ENCODE measurements around the gene PPP1R16B.

The PPP1R16B gene

DNA sequence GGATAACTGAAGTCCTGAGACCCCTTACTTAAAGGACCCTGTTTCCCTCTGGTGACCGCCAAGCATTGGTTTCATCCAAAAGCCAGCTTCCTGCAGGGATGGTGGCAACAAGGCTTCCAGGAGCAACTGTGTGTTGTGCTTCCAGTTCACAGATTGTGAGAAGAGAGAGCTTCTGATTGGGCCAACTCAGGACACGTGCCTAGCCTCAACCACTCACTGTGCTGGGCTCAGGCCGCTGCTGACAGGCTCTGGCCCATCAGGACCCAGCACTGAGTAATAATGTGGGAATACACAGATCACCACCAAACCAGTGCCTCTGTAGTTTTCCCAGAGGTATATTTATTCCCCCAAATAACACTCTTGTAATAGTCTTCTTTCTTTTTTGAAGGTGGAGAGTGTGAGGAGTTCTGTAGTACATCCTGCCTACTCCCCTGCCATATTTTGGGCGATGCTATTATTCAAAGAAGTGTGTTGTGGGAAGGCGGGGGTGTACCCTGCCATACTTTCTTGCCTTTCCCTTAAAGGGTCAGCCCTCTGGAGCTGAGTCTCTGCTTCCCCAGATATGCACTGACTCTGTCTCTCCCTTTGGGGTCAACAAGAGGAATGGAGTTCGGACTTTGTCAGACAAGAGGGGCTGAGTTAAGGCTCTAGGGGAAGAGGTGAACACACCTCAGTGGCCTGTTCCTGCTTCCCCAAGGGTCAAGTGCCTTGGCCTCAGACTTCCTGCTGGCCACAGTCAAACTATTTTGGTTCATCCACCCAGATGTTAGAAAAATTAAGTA lies 23.2 kb downstream of the PPP1R16B start:
- no peak for DNase-seq

DNA sequence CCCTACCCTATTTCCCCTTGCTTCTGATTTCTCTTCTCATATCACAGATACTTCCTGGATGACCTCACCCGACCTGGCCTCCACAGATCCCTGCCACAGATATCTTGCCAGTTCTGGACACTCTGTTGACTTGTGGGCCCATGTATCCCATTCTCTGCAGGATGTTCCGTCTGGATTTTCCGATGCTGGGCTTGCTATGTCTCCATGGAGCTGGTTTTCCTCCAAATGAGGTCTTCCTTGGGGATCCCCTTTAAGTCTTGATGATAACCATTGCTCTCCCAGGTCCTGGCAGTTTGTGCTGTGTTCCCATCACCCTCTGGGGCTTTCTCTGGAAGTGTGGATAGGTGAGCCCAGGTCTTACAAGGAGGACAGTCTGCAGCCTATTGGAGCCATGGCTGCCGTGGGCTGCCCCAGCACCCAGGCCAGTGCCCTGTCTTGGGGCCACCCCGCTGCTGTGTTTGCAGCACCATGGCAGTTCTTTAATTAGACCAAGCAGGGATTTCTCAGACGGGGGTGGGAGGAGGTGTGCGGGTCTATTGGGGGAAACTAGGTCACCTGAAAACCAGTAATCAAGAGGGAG lies 23.9 kb downstream of the PPP1R16B start:
- DNase-seq = no peak

DNA sequence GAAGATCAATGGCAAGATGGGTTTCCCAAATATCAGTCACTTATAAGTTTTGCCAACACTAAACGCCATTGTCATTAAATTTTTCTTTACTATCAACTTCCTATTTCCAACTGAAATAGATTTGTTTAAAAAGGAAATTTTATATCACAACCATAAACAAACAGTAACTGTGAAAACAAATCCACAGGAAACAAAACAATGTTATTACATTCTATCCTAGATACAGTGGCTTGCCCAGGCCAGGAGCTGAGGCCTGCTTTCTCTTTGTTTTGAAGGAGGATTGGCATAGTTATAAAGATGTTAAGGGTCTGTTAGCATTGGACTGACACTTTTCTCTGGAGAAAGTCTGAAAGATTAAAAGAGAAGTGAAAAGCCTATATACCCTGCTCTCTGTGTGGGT lies 24.9 kb downstream of the PPP1R16B start:
- DNase-seq = no peak

DNA sequence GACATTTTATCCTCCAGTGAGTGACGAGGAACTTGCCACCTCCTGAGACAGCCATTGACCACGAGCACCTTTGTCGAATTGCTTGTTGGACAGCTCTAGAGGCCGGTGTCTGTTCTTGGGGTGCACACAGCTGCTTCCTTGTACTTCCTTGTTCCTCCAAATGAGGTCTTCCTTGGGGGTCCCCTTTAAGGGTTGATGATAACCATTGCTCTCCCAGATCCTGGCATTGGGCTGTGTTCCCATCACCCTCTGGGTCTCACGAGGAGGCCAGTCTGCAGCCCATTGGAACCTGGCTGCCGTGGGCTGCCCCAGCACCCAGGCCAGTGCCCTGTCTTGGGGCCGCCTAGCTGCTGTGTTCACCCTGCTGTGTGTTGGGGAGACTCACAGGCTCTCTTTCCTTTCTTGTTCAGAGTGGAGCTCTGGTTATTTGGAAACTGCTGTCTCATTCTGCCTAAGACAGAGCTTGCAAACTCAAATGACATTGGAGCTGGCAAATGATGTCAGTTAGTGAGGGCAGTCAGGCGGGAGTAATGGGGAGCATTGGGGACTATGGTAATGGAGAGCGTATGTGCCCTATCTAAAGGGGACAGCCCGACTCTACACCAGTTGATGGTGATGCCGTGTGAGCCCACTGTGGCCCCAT lies 25.7 kb downstream of the PPP1R16B start:
- DNase-seq = no peak

DNA sequence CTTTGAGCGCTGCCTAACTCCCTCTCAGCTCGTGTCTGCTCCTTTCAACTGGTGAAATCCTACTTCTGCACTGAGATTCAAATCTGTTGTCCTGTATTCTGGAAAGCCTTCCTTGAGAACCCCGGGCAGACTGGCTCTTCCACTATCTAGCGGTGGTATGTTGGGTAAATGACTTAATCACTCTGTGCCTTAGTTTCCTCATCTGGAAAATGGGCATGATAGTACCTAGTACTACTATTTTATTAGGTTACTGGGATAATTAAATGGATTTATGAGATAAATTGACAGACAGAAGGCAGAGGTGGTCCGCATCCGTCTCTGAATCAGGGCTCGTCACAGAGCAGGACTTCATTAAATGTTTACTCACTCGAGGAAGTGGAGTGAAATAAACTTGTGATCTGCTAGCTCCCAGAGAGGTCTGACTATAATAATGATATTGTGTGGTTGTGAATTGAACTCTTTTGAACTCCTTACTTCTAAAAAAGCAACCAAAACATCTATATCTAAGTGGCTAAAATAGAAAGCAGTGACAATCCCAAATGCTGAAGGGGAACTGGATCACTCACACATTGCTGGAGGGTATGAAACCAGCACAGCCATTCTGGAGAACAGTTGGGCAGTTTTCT lies 26.6 kb downstream of the PPP1R16B start:
- no peak for DNase-seq

DNA sequence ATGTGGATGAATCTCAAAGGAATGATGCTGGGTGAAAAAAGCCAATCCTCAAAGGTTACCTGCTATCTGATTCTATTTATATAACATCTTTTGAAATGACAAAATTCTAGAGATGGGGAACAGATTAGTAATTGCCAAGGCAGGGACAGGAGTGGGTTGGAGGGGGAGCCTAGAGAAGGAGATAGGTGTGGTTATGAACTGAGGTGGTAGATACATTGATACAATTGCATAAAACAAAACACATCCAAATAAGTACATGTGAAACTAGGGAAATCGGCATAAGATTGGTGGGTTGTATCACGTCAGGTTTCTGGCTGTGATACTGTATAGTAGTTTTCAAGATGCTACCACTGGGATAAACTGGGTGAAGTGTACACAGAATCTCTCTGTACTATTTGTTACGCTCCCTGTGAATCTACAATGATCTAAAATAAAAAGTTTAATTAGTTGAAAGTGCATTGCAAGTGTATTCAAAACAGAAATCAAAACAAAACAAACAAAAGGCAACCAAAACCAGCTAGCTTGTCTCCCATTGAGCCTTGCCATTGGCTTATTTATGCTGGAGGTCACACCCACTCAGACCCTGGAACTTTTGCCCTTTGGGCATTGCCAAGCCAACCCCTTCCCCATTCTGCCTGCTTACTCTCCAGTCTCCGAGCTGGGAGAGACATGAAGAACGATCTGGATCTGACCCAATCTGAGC lies 27.8 kb downstream of the PPP1R16B start:
- peak; percentile 34 for DNase-seq

DNA sequence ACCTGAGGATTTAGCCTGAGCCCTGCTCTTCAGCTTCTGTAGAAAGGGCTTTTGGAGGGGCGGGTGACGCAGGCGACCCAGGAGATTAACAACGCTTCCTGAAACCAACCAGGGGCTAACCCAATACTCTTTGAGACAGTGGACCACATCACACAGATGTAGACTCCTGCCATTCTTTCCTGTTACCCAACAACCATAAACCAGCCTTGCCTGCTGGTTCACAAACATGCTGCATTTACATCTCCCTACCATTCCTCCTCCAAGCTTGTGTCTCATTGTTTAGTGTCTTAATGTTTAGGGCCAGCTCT lies 28.3 kb downstream of the PPP1R16B start:
- peak; percentile 53 for DNase-seq

DNA sequence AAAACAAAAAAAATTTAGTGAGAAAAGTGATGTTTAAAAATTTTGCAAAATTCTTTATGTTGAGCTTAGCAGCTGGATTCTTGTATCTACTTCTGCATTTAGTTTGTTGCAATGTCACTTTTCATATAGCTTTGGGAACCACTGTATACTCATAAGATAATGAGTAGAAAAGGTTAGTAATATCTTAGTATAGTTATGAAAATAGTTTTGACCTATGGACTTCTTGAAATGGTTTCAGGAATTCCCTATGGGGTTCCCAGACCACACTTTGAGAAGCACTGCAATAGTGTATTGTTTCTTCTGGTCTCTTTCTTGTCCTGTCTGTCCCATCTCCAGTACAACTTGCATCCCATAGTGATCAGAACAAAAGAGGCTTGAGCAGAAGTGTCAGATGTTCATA lies 29.4 kb downstream of the PPP1R16B start:
- no peak for DNase-seq

DNA sequence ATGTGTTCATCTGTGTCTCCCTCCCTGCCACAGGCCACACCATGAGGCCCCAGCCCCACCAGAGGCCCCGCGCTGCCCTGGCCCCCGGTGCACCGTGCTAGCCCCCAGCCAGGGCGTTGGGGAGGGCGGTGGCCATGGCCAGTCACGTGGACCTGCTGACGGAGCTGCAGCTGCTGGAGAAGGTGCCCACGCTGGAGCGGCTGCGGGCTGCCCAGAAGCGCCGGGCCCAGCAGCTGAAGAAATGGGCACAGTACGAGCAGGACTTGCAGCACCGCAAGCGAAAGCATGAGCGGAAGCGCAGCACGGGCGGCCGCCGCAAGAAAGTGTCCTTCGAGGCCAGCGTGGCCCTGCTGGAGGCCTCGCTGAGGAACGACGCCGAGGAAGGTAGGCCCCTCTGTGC lies 30.3 kb downstream of the PPP1R16B start:
- DNase-seq = no peak

DNA sequence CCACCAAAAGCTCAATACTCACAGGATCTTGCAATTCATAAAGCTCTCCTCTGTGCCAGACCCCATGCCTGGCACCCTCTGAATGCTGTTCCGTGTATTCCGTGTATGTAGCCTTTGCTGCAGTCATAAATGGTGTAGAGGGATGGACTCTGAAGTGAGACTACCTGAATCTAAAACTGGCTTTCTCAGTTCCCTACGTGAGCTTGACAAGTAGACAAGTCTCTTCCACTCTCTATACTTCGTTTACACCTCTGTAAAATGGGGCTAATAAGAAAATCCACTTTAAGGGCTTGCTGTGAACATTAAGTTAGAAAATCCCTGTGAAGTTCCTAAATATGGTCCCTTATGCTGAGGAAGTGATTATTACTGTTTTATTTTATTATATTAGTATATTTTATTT lies 31.5 kb downstream of the PPP1R16B start:
- no peak for DNase-seq

DNA sequence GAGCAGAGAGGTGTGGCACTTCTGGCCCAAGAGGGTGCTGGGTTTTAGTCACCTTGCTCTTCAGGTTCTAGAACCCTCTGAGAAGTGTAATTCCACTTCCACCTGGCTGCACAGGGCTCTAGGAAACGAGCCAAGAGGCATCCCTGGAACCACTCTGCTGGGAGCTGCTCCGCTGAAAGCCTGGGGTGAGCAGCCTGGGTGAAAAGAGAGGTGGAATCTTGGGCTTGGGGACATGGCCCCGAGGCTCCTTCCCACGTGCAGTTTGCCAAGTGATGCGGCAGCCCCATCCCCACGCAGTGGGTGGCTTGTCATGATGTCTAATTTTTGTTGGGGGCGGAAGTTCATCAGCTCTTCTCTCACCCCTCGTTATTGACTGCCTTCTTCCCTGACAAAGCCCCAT lies 32.8 kb downstream of the PPP1R16B start:
- DNase-seq = no peak

DNA sequence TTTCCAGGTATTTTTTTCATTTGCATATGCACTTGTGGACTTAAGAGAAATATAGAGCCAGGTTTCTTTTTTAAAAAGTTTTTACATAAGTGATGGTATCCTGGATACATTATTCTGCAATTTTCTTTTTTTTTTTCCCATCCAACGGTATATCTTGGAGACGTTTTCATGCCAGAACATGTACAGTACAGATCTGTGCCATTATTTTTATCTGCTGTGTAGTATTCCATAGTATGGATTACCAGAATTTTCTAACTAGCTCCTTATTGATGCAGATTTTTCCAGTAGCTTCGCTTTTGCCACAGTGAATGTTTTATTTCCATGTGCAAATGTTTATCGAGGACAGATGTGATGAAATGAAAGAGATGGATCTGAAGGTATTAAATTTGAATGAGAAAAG lies 34.1 kb downstream of the PPP1R16B start:
- DNase-seq = no peak

DNA sequence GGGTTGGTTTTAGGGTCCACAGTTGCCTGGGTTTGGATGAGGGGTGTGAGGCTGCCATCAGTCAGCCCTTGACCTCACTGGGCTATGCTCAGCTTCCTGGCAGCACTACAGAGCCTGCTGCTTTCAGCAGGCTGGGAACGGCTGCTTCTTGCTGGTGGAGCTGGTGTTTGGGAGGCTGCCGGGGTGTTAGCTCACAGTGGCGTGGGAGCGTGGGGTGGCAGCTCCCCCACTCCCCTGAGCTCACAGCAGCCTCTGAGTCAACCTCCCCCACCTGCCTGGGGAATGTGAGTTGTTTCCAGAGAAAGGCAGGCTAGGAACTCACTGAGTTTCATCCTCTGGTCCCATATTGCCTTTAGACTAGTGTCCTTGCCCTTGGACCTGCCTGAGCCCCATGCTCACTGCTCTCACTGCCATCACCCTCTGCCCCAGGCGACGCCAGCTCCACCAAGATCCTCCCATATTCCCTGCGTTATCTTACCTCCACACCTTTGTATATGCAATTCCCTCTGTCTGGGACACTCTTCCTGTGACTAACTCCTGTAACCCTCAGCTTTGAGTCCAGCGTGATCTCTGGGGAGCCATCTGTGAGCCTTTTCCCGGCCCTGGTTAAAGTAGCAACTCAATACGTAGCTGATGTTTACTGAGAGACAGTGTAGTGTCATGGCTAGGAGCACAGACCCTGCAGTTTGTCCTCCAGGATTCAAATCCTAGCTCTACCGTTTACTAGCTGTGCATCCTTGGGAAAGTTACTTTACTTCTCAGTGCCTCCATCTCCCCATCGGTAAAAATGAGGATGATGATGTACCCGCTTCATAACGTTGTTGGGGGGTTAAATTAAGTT lies 34.8 kb downstream of the PPP1R16B start:
- DNase-seq = peak; percentile 49

DNA sequence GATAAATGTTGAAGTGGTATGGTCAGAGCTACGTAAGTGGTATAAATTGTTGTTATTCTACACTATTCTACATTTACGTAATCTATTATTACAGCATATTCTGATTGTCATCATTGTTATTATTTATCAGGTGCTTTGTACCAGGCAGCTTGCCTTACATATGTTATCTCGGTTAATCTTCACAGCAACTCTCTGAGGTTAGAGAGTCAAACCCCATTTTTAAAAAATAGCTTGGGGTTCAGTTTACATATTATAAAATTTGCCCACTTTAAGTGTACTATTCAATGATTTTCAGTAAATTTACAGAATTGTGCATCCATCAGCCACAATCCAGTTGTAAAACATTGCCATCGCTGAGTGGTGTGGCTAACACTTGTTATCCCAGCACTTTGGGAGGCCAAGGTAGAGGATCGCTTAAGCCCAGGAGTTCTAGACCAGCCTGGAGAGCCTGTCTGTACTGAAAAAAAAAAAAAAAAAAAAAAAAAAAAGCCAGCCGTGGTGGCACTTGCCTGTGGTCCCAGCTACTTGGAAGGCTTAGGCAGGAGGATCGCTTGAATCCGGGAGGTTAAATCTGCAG lies 35.5 kb downstream of the PPP1R16B start:
- DNase-seq = peak; percentile 73

DNA sequence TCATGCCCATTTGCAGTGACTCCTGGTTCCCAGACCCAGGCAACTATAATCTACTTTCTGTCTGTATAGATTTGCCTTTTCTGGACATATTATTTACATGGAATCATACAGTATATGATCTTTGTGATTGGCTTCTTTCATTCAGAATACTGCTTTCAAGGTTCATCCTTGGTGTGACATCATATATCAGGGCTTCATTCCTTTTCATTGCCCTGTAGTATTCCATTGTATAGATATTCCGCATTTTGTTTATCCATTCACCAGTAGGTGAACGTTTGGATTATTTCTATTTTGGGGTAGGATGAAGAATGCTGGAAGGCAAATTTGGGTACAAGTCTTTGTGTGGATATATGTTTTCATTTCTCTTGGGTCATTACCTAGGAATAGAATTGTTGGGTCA lies 36.1 kb downstream of the PPP1R16B start:
- DNase-seq = no peak

DNA sequence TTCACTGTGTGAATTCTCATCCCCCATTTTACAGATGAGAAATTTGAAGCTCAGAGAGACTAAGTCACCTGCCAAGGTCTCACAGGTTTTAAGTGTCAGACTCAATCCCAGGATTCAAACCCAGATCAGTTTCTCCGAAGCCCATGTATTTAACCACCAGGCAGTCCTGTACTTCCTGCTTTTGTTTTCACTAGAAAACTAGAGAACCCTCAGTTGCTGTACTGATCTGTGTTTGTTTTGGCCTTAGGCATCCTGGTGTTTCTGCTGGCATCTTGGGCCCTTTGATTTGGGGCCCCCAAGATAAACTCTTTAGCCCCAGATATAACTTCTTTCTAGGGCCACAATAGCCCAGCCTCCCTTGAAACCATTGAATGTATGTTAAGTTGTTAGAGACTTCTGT lies 36.5 kb downstream of the PPP1R16B start:
- peak; percentile 60 for DNase-seq

DNA sequence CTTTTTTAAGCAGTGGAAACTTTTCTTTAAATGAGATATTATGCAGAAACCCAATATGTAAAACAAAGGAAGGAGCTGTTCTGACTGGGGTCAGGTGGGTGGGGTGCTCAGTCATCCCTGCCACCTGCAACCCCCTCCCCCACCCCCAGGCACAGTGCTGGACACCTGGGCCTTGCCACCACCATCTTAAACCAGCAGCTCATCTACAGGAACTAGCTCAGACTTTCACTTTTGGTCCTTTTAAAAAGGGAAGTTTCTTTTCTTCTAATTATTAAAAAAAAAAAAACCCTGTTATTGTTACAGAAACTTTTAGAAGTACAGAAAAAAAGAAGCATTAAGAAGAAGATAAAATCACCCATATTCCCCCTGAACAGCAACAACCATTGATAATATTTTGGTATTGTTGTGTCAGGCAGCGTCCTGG lies 37.1 kb downstream of the PPP1R16B start:
- DNase-seq = peak; percentile 70

DNA sequence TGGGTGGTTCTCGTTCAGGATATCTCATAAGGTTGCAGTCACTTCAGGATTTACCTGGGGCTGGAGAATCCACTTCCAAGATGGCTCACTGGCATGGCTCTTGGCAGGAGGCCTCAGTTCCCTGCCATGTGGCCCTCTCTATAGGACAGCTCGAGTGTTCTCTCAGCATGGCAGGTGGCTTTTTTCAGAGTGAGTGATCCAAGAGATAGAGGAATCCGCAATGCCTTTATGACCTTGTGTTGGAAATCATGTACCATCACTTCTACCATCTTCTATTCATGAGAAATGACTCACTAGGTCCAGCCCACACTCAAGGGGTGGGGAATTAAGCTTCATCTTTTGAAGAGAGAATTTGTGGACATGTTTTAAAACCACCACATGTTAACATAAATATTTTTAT lies 37.8 kb downstream of the PPP1R16B start:
- DNase-seq = peak; percentile 44

DNA sequence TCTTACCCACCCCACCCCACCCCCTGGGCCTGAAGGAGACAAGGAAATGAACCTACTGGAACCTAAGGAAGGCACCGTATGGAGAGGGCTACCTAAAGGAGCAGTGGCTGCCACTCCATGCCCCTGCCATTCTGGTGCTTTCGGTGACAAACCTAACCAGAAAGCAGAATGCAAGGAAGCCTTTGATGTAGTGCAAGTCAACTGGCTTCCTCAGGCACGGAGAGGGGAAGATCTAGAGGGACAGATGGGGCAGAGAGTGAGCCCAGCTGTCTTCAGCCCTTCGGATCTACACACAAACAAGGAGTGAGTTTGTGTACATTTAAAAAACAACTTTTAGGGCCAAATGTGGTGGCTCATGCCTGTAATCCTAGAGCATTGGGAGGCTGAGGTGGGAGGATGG lies 39.5 kb downstream of the PPP1R16B start:
- peak; percentile 44 for DNase-seq

DNA sequence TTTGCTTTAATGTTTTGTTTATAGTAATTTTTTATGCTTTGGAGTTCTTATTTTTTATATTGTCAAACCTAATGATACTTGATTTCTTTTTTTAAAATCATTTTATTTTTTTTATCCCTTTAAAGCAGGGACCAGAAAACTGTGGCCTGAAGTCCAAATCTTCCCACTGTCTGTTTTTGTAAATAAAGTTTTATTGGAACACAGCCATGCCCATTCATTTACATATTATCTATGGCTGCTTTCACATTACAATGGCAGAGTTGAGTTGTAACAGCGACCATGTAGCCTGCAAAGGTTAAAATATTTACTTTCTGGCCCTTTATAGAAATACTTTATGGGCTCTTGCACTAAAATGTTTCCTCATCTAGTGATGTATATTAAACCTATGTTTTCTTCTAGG lies 42.3 kb downstream of the PPP1R16B start:
- no peak for DNase-seq

DNA sequence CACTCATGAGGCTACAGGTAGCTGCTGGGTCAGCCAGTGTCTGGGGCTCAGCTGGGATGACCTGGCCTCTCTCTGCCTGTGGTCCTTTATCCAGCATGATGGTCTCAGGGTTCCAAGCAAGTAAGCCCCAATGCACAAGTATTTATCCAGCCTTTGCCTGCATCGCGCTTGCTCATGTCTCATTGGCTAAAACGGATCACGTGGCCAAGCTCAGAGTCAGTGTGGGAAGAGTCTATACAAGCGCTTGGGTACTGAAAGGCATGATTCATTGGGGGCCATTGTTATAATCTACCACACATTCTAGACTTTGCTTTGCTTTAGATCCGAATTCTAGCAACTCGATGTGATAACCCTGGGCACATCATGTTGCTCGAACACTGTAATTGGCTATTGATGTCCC lies 48.3 kb downstream of the PPP1R16B start:
- DNase-seq = no peak

DNA sequence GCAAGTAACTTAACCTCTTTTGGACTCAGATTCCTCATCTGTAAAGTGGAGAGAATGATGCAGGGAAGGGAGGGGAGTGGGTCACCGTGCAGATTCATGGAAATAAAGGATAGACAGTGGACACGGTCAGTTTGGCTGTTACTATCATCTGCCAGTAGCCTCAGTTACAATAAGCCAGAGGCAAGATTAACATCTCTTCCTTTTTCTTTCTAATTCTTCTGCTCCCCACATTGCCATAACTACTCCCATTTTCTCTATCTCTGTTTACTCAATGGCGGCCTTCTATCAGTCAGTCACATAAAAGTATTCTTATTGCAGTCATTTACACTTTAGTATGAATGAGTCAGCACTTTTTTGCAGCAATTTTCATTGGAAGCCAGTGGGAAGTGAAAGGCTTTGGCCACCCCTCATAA lies 49.2 kb downstream of the PPP1R16B start:
- DNase-seq = no peak
